HepG2 (cell line): Measurements from ENCODE around the gene TBCEL. TPM values are rescaled to one million over a fixed set of nuclear protein-coding genes. Genes with fewer than 3 reads are reported as not detected.

Experiments
- ARHGAP35 ChIP-seq: sonication (generic); formaldehyde crosslinking; IDR thresholded peaks from 2 replicates; pipeline ENCODE4 v1.9.0; 2022; ENCODE audit warnings: mild to moderate bottlenecking, inconsistent platforms, moderate library complexity, missing genetic modification reagents, borderline replicate concordance
- FOXC1 ChIP-seq: sonication (generic); formaldehyde crosslinking; IDR thresholded peaks from 2 replicates; pipeline ENCODE4 v1.8.0; 2022; ENCODE audit warnings: mild to moderate bottlenecking, missing genetic modification reagents, borderline replicate concordance
- HDAC1 ChIP-seq: sonication (generic); formaldehyde crosslinking; IDR thresholded peaks from 2 replicates; pipeline ENCODE4 v1.5.1; 2020; ENCODE audit warnings: mild to moderate bottlenecking, missing genetic modification reagents
- KAT8 ChIP-seq: IDR thresholded peaks from 2 replicates; pipeline ENCODE4 v1.6.1; 2016; ENCODE audit warnings: missing genetic modification reagents, missing compliant biosample characterization
- KLF16 ChIP-seq, 2 experiments: sonication (generic) in 1 of 2; formaldehyde crosslinking in 1 of 2; IDR thresholded peaks; 2 replicates each; pipeline versions ENCODE4 v1.6.1 to v1.8.0; 2016 to 2023; ENCODE audit warnings: missing genetic modification reagents in 2 of 2, missing compliant biosample characterization in 1 of 2
- KLF9 ChIP-seq: IDR thresholded peaks from 2 replicates; pipeline ENCODE4 v1.6.1; 2016; ENCODE audit warnings: low read depth
- PAF1 ChIP-seq: IDR thresholded peaks from 2 replicates; pipeline ENCODE4 v1.6.1; 2016; ENCODE audit warnings: missing genetic modification reagents, missing compliant biosample characterization
- PLRG1 ChIP-seq: fragments of 450-650 bp; conservative IDR thresholded peaks from 2 replicates; pipeline ENCODE4 v1.6.1; 2016
- RFX5 ChIP-seq: IDR thresholded peaks from 2 replicates; pipeline ENCODE4 v1.6.1; 2011; ENCODE audit warnings: low read depth, low read length, improper control_type of control experiment
- THYN1 ChIP-seq: sonication (generic); formaldehyde crosslinking; IDR thresholded peaks from 2 replicates; pipeline ENCODE4 v1.8.1; 2023; ENCODE audit warnings: low read depth, mild to moderate bottlenecking, moderate library complexity, missing genetic modification reagents, borderline replicate concordance
- TSC22D2 ChIP-seq: sonication (generic); formaldehyde crosslinking; IDR thresholded peaks from 2 replicates; pipeline ENCODE4 v1.5.1; 2020; ENCODE audit warnings: missing genetic modification reagents, mild to moderate bottlenecking, borderline replicate concordance
- ZBTB38 ChIP-seq: sonication (generic); formaldehyde crosslinking; IDR thresholded peaks from 2 replicates; pipeline ENCODE4 v1.5.1; 2020; ENCODE audit warnings: mild to moderate bottlenecking, missing genetic modification reagents
- ZNF33A ChIP-seq: sonication (generic); formaldehyde crosslinking; IDR thresholded peaks from 2 replicates; pipeline ENCODE4 v1.5.1; 2020; ENCODE audit warnings: missing genetic modification reagents, mild to moderate bottlenecking, moderate library complexity, borderline replicate concordance
- ZNF441 ChIP-seq: sonication (generic); formaldehyde crosslinking; IDR thresholded peaks from 2 replicates; pipeline ENCODE4 v1.7.0; 2021; ENCODE audit warnings: missing genetic modification reagents, borderline replicate concordance
- ZNF605 ChIP-seq: sonication (generic); formaldehyde crosslinking; IDR thresholded peaks from 2 replicates; pipeline ENCODE4 v1.8.0; 2022; ENCODE audit warnings: mild to moderate bottlenecking, missing genetic modification reagents
- ZNF747 ChIP-seq: sonication (generic); formaldehyde crosslinking; IDR thresholded peaks from 2 replicates; pipeline ENCODE4 v1.8.1; 2023; ENCODE audit warnings: missing genetic modification reagents, mild to moderate bottlenecking, borderline replicate concordance
- ZNF749 ChIP-seq: sonication (generic); formaldehyde crosslinking; IDR thresholded peaks from 2 replicates; pipeline ENCODE4 v1.8.0; 2022; ENCODE audit warnings: mild to moderate bottlenecking, missing genetic modification reagents, moderate library complexity, borderline replicate concordance
- ZNF781 ChIP-seq: sonication (generic); formaldehyde crosslinking; IDR thresholded peaks from 2 replicates; pipeline ENCODE4 v1.5.1; 2020; ENCODE audit warnings: borderline replicate concordance, mild to moderate bottlenecking, missing genetic modification reagents; ENCODE audit errors: not compliant biosample characterization
- ZSCAN20 ChIP-seq: sonication (generic); formaldehyde crosslinking; IDR thresholded peaks from 2 replicates; pipeline ENCODE4 v1.4.0; 2020; ENCODE audit warnings: missing genetic modification reagents, mild to moderate bottlenecking, borderline replicate concordance
- ZSCAN22 ChIP-seq: sonication (generic); formaldehyde crosslinking; IDR thresholded peaks from 2 replicates; pipeline ENCODE4 v1.4.0; 2020; ENCODE audit warnings: mild to moderate bottlenecking, missing genetic modification reagents
- polyA plus RNA-seq, 8 experiments: library from polyadenylated mRNA; depleted of rRNA in 3 of 8; stranded (reverse) in 7 of 8; unstranded in 1 of 8; fragments of >200 nt; fragmentation: Illumina TruSeq in 4 of 8; extraction: Trizol in 4 of 8; gene quantifications; 2 replicates each; pipeline versions ENCODE4 v1.2.1 to v1.2.3, GENCODE V29; 2011 to 2016; ENCODE audit warnings: low read depth in 4 of 8, missing spikeins in 1 of 8, mixed read lengths in 1 of 8; ENCODE audit not compliant: insufficient read depth in 1 of 8
- total RNA-seq, 5 experiments: library from RNA; depleted of rRNA; stranded (reverse); fragments of >200 nt; fragmentation: Illumina TruSeq; extraction: Trizol; gene quantifications; 2 replicates each; pipeline ENCODE4 v1.2.3, GENCODE V29; 2016; ENCODE audit warnings: low read depth in 1 of 5
- TF ChIP-seq, protein P1 (sequence below): sonication (generic); formaldehyde crosslinking; IDR thresholded peaks from 2 replicates; pipeline ENCODE4 v1.4.0; 2020; ENCODE audit warnings: low read depth, missing genetic modification reagents
- TF ChIP-seq, protein P2 (sequence below): IDR thresholded peaks from 2 replicates; pipeline ENCODE4 v1.6.1; 2018; ENCODE audit warnings: missing genetic modification reagents
- TF ChIP-seq, protein P3 (sequence below): sonication (generic); formaldehyde crosslinking; IDR thresholded peaks from 2 replicates; pipeline ENCODE4 v1.4.0; 2020; ENCODE audit warnings: low read depth, mild to moderate bottlenecking, missing genetic modification reagents

The TBCEL gene
- total and polyA plus RNA-seq, 2 of the 13 experiments (the other 11 are each of a cell fraction or from before 2014, with no cell fraction given): 6.1 to 12.5 TPM

DNA sequence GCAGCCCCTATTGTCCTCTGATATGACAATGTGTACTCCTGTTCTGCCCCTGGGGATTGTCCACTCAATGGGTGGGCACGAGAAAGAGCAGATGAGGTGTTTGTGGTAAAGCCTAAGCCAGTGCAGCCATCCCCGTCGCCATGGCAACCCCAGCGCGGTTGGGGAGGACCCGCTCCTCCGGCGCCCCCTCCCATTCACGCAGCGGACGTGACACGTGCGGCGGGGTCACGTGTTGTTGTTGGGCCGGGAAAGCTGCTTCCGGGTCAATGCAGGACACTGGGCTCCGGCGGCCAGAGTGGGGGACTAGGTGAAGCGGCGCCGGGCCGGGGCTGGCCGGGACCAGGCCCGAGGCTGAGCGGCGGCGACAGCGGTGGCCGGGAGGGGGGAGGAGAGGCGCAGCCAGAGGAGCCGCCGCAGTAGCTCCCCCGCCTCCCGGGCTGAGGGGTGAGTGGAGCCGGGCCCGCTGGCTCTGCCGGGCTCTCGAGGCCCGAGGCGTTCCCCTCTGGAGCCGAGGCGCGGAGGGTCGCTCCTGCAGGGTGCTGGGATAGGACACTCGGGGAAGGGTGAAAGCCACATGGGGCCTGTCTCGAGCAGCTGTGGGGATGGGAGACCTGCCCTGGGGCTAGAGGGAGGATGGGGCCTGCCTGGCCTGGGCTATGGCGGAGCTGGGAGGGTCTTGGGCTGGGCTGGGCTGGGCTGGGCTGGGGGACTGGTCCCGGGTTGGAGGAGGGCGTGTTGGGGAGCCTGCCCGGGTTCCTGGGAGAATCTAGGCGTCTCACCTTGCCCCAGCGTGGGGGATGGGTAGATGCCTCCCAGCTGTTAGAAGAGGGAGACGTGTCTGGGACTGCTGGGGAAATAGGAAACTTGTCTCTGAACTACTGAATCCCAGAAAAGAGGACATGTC lies at the start of gene TBCEL (continued):
- TF ChIP-seq ZNF33A (CRISPR knock-in tag) (no peak), ZSCAN20 (CRISPR knock-in tag) (no peak), TSC22D2 (no peak), ZBTB38 (CRISPR knock-in tag) (no peak), THYN1 (CRISPR knock-in tag) (no peak), FOXC1 (CRISPR knock-in tag) (peak; percentile 43; the same call in 1 of the 2 replicates), PLRG1 (no peak), KLF16 (CRISPR knock-in tag; IDR thresholded peaks at IDR 0.05) (0 out of 4 replicates have a peak, but pooled peaks of 1 of the 2 experiments have one; percentile 49), ZNF441 (peak; percentile 47; the same call in 1 of the 2 replicates), ZNF749 (CRISPR knock-in tag) (peak; percentile 71; the same call in 1 of the 2 replicates), ZNF747 (CRISPR knock-in tag) (no peak; the same call in 1 of the 2 replicates), KAT8 (CRISPR knock-in tag) (peak; percentile 92), HDAC1 (CRISPR knock-in tag) (peak; percentile 91), PAF1 (CRISPR knock-in tag) (no peak), ARHGAP35 (CRISPR knock-in tag) (no peak; the same call in 1 of the 2 replicates), ZSCAN22 (no peak), ZNF781 (no peak), KLF9 (CRISPR knock-in tag) (no peak), ZNF605 (CRISPR knock-in tag) (no peak), RFX5 (no peak)
- TF ChIP-seq, protein P1, sequence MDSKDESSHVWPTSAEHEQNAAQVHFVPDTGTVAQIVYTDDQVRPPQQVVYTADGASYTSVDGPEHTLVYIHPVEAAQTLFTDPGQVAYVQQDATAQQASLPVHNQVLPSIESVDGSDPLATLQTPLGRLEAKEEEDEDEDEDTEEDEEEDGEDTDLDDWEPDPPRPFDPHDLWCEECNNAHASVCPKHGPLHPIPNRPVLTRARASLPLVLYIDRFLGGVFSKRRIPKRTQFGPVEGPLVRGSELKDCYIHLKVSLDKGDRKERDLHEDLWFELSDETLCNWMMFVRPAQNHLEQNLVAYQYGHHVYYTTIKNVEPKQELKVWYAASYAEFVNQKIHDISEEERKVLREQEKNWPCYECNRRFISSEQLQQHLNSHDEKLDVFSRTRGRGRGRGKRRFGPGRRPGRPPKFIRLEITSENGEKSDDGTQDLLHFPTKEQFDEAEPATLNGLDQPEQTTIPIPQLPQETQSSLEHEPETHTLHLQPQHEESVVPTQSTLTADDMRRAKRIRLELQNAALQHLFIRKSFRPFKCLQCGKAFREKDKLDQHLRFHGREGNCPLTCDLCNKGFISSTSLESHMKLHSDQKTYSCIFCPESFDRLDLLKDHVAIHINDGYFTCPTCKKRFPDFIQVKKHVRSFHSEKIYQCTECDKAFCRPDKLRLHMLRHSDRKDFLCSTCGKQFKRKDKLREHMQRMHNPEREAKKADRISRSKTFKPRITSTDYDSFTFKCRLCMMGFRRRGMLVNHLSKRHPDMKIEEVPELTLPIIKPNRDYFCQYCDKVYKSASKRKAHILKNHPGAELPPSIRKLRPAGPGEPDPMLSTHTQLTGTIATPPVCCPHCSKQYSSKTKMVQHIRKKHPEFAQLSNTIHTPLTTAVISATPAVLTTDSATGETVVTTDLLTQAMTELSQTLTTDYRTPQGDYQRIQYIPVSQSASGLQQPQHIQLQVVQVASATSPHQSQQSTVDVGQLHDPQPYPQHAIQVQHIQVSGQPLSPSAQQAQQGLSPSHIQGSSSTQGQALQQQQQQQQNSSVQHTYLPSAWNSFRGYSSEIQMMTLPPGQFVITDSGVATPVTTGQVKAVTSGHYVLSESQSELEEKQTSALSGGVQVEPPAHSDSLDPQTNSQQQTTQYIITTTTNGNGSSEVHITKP (CRISPR knock-in tag): no peak
- TF ChIP-seq, protein P2, sequence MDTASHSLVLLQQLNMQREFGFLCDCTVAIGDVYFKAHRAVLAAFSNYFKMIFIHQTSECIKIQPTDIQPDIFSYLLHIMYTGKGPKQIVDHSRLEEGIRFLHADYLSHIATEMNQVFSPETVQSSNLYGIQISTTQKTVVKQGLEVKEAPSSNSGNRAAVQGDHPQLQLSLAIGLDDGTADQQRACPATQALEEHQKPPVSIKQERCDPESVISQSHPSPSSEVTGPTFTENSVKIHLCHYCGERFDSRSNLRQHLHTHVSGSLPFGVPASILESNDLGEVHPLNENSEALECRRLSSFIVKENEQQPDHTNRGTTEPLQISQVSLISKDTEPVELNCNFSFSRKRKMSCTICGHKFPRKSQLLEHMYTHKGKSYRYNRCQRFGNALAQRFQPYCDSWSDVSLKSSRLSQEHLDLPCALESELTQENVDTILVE (CRISPR knock-in tag): peak; percentile 46; the same call in 1 of the 2 replicates
- TF ChIP-seq, protein P3, sequence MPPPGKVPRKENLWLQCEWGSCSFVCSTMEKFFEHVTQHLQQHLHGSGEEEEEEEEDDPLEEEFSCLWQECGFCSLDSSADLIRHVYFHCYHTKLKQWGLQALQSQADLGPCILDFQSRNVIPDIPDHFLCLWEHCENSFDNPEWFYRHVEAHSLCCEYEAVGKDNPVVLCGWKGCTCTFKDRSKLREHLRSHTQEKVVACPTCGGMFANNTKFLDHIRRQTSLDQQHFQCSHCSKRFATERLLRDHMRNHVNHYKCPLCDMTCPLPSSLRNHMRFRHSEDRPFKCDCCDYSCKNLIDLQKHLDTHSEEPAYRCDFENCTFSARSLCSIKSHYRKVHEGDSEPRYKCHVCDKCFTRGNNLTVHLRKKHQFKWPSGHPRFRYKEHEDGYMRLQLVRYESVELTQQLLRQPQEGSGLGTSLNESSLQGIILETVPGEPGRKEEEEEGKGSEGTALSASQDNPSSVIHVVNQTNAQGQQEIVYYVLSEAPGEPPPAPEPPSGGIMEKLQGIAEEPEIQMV (CRISPR knock-in tag): peak; percentile 92
